Activated effector memory CD4-positive, alpha-beta T cell treated with Interleukin-2 at 50 U/mL for 16 hours (primary cell): ENCODE measurements around the gene PDXDC1.
"Not testable (repeated sequence)": the region's sequence is repeated elsewhere in the genome, so short reads cannot be mapped to it uniquely, and the experiment has no call there.

ENCODE experiments used
- DNase-seq: peaks from one replicate; pipeline ENCODE4 v3.0.0-alpha.2; 2020

Gene PDXDC1

GRCh38 chr16:14974656-14975417 is at the start of gene PDXDC1:
Gene PDXDC1, plus strand, starts transcription at chr16:14975026. Its CDS starts 174 bp downstream, at chr16:14975200.
- peak; percentile 100 for DNase-seq

GRCh38 chr16:14928064-14928714 is 46.6 kb upstream of the PDXDC1 start:
- DNase-seq: not testable (repeated sequence)

- DNase-seq: not testable (repeated sequence)
These were observed 45.6 kb upstream of the PDXDC1 start for GRCh38 chr16:14929176-14929575.

DNA sequence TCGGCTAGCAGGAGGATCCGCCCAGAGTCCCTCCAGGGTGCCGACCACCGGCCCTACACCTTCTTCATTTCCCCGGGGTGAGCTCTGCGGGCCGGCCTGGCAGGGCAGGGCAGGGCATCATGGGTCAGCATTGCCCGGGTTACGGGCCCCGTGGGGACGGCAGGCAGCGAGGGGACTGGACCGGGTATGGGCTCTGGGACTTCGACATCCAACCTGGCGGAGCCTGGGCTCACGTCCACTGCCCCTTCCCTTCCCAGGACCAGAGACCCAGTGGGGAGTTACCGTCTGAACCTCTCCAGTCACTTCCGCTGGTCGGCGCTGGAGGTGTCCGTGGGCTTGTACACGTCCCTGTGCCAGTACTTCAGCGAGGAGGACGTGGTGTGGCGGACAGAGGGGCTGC is 44.6 kb upstream of the PDXDC1 start:
- DNase-seq: not testable (repeated sequence)

DNA sequence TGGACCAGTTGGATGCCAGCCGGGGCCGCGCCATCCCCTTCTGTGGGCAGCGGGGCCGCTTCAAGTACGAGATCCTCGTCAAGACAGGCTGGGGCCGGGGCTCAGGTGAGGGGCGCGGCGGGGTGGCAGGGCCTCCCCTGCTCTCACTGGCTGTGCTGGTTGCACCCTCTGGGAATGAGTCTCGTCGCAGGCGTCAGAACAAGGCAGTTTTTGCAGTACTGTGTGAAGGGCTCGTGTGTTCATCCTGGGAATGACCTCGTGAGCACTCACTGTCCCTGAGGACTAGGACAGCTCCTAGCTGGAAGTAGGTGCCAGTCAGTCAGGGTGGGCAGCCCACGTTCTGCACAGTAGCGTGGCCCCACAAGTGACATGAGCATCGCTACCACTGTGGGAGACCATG is 43.9 kb upstream of the PDXDC1 start:
- DNase-seq: not testable (repeated sequence)

- DNase-seq: not testable (repeated sequence)
These were observed 42.0 kb upstream of the PDXDC1 start for GRCh38 chr16:14932581-14933375.

DNA sequence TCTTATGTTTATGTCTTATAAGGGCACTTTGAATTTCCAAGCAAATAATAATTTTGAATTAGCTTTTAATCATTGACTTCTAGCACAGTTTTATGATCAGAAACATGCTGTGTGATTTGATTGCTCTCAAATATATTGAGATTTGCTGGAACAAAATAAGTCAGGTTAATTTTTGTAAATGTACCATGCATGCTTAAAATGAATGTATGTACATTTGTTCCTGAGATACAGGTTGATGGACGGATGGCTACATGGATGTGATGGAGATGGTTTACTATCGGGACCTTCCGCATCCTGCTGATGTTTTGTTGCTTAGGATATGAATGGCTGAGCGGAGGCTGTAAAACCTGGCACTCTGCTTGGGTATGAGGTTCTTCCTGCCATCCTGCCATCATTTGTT is 37.7 kb upstream of the PDXDC1 start, which contains the start of gene NPIPA1:
TSS of gene NPIPA1 (plus strand) at position 301 of the 400 bp plus-strand sequence. CDS start at position 301, 0 bp downstream.
- DNase-seq: not testable (repeated sequence)

- DNase-seq: not testable (repeated sequence)
These were observed 36.8 kb upstream of the PDXDC1 start for GRCh38 chr16:14937994-14938393.

GRCh38 chr16:14942686-14943085 is 32.1 kb upstream of the PDXDC1 start:
- DNase-seq: not testable (repeated sequence)

DNA sequence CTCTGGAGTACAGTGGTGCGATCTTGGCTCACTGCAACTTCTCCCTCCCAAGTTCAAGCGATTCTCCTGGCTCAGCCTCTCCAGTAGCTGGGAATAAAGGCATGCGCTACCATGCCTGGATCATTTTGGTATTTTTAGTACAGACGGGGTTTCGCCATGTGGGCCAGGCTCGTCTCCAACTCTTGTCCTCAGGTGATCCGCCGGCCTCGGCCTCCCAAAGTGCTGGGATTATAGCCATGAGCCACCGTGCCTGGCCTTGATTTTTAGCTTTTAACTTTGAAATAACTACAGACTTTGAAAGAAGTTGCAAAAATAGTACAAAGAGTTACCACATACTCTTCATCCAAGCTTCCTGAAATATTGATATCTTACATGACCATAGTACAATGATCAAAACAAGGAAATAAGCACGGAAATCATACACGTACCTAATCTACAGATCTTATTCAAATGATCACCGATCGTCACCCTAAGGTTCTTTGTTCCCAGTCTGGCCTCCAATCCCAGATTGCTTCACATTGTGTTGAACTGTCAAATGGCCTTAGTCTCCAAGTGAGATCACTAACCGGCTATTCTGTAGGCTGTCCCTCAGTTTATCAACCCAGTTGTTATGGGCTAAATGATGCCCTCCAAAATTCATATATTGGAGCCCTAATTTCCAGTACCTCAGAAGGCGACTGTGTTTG is 19.1 kb upstream of the PDXDC1 start:
- DNase-seq: no peak

DNA sequence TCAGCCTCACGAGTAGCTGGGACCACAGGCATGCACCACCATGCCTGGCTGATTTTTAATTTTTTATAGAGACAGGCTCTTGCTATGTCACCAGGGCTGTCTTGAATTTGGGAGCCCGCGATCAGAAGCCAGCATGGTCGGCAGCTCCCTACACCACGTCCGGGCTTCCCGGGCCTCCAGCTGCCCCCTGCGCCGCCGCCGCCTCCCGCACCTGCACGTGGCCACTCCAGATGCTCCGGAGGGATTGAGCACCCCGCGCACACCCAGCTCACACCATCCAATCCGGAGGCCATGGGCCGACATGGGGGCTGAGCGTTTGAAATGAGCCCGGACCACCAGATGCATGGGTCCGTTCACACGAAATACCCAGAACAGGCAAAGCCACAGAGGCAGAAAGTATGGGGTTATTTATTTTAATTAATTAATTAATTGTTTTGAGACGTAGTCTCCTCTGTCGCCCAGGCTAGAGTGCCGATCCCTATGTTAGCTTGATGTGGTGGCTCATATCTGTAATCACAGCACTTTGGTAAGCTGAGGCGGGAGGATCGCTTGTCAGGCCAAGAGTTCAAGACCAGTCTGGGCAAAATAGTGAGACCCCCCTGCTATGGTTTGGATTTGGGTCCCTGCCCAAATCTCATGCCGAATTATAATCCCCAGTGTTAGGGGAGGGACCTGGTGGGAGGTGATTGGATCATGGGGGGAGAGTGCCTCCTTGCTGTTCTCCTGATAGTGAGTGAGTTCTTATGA is 17.1 kb upstream of the PDXDC1 start:
- DNase-seq: no peak

- no peak for DNase-seq
These were observed 16.6 kb upstream of the PDXDC1 start for GRCh38 chr16:14958323-14958600.

DNA sequence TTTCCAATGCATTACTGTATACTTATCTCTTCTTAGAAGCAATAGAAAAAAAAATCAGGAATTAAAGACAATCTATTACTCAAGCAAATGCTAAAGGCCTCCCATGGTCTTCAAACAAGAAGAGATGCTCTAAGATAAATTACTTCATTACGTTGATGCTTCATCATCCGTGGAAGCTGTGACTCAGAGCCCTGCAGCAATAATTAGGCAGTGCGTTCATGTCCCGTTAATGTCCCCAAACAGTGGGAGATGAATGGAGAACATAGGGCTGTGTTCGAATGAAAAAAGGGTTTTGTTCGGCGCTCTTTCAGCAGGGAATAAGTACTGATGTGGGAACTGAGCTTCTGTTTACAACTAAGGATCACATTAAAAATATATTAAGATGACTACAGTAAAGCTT is 15.9 kb upstream of the PDXDC1 start:
- DNase-seq: no peak

- DNase-seq: no peak
These were observed 13.2 kb upstream of the PDXDC1 start for GRCh38 chr16:14961405-14962186.

DNA sequence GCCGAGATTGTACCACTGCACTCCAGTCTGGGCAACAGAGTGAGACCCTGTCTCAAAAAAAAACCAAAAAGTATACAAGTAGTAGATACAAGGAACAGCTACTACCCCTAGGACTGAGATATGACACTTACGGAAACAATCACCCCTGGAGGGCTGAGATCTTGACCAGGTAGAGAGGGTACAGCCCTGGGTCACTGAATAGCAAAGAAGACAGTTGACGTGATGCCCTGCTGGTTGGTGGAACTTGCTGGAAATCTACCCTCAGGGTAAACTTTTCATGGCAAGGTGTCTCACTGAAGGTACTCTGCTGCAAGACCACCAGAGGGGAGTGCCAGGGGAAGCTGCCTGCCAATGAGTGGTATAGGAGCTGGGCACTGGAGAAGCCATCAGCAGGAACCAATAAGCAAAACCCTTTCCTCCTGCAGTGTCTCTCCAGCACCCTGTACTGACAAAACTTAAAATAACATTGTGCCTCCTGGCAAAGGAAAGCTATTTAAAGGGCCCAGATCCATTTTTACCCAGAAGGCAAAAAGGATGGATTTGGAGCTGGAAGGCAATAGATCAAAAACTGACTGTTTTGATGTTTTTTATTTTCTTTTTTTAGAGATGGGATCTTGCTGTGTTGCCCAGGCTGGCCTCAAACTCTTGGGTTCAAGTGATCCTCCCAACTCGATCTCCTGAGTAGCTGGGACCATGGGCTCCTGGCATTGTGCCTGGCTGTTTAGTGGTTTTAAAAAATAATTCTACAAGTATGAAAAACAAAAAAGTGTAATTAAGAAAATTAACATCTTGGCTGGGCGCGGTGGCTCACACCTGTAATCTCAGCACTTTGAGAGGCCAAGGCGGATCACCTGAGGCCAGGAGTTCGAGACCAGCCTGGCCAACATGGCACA is 11.3 kb upstream of the PDXDC1 start:
- DNase-seq: no peak

DNA sequence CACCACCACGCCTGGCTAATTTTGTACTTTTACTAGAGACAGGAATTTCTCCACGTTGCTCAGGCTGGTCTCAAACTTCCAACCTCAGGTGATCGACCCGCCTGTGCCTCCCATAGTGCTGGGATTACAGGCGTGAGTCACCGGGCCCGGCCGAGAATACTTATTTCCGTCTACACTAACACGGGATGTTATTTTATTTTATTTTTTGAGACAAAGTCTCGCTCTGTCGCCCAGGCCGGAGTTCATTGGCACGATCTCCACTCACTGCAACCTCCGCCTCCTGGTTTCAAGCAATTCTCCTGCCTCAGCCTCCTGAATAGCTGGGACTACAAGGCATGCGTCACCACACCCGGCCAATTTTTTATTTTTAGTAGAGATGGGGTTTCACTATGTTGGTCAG is 9.5 kb upstream of the PDXDC1 start:
- no peak for DNase-seq

DNA sequence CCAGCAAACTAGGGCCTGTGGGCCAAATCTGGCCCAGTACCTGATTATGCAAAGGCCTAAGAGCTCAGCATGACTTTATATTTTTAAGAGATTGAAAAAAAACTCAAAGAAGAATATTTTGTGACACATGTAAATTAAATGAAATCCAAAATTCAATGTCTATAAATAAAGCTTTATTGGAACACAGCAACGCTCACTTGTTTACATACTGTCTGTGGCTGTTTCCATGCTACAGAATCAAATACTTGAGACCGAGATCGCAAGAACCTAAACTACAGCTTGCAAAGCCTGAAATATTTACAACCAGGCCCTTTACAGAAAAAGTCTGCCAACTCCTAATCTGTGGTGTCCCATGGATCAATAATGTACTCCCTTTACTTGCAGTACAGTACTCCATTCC is 5.0 kb upstream of the PDXDC1 start:
- not testable (repeated sequence) for DNase-seq

GRCh38 chr16:14971621-14972228 is 3.1 kb upstream of the PDXDC1 start:
- not testable (repeated sequence) for DNase-seq

DNA sequence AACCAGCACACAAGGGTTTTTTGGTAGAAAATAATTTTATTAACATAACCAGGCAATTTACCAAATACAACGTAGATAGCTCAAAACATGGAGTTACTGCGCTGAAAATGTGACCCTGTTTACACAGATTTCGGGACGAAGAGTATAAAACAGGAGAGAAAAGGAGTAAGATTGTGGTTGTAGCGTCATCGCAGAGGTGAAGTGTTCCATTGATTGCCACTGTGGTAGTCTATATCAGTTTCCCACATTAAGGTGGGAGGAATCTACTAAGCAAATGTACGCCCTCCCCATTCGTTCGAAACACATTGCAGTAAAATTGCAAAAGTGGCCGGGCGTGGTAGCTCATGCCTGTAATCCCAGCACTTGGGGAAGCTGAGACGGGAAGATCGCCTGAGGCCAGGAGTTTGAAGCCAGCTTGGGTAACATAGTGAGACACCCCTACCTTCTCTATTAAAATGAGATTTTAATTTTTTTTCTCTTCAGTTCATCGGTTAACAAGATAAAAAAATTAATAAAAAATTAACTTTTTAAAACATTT is 972 bp upstream of the PDXDC1 start:
- not testable (repeated sequence) for DNase-seq

GRCh38 chr16:14974331-14974655 is 533 bp upstream of the PDXDC1 start:
- DNase-seq: not testable (repeated sequence)
